DOHH2 (cell line): ENCODE data around the gene FYCO1.

Experiments
- H3F3A ChIP-seq: fragments of 200-600 bp; sonication (generic), shearing (Covaris generic); 2 replicates; pipeline ENCODE4 v1.6.0; 2016; ENCODE audit warnings: antibody characterized with exemption, mild to moderate bottlenecking; ENCODE audit not compliant: control insufficient read depth, insufficient read depth
- H3K27ac ChIP-seq: fragments of 200-600 bp; sonication (generic); 2 replicates; pipeline ENCODE4 v1.5.1; 2014; ENCODE audit warnings: low read depth, mild to moderate bottlenecking, low read length, moderate library complexity
- H3K27me3 ChIP-seq: fragments of 200-600 bp; sonication (generic); 2 replicates; pipeline ENCODE4 v1.6.1; 2014; ENCODE audit warnings: mild to moderate bottlenecking, low read length, mixed read lengths; ENCODE audit not compliant: control insufficient read depth
- H3K36me3 ChIP-seq: fragments of 200-600 bp; sonication (generic); 2 replicates; pipeline ENCODE4 v1.6.1; 2014; ENCODE audit warnings: mild to moderate bottlenecking, low read length, moderate library complexity, mixed read lengths; ENCODE audit not compliant: control insufficient read depth
- H3K4me1 ChIP-seq: fragments of 200-600 bp; sonication (generic); 2 replicates; pipeline ENCODE4 v1.6.1; 2014; ENCODE audit warnings: mild to moderate bottlenecking, low read length, mixed read lengths; ENCODE audit not compliant: control insufficient read depth
- H3K4me2 ChIP-seq: fragments of 200-600 bp; sonication (generic); 2 replicates; pipeline ENCODE4 v1.6.0; 2014; ENCODE audit warnings: mild to moderate bottlenecking, low read length, moderate library complexity
- H3K4me3 ChIP-seq: fragments of 200-600 bp; sonication (generic); 2 replicates; pipeline ENCODE4 v1.5.1; 2014; ENCODE audit warnings: mild to moderate bottlenecking, low read length, mixed read lengths
- H3K79me2 ChIP-seq: fragments of 200-600 bp; sonication (generic); 2 replicates; pipeline ENCODE4 v1.6.1; 2014; ENCODE audit warnings: mild to moderate bottlenecking, low read length, mixed read lengths; ENCODE audit not compliant: control insufficient read depth
- H3K9me2 ChIP-seq: fragments of 200-600 bp; sonication (generic); replicated peaks from 2 replicates; pipeline ENCODE4 v1.6.1; 2014; ENCODE audit warnings: mild to moderate bottlenecking, low read length, mixed read lengths; ENCODE audit not compliant: control insufficient read depth
- H3K9me3 ChIP-seq: fragments of 200-600 bp; sonication (generic); 2 replicates; pipeline ENCODE4 v1.6.1; 2014; ENCODE audit warnings: antibody characterized with exemption, low read length, mixed read lengths; ENCODE audit not compliant: control insufficient read depth, insufficient read depth
- H4K20me1 ChIP-seq: fragments of 200-600 bp; sonication (generic); 2 replicates; pipeline ENCODE4 v1.6.0; 2014; ENCODE audit warnings: low read depth, mild to moderate bottlenecking, antibody characterized with exemption, low read length, moderate library complexity; ENCODE audit not compliant: control insufficient read depth, insufficient read depth
- EZH2phosphoT487 ChIP-seq: fragments of 200-600 bp; sonication (generic); IDR thresholded peaks from 2 replicates; pipeline ENCODE4 v1.6.1; 2017; ENCODE audit warnings: borderline replicate concordance, mild to moderate bottlenecking, antibody characterized with exemption, low read length, moderate library complexity, mixed read lengths
- TF ChIP-seq, protein P1 (sequence below): fragments of 200-600 bp; sonication (generic); IDR thresholded peaks from one replicate; pipeline ENCODE4 v1.5.1; 2014; ENCODE audit warnings: antibody characterized with exemption, mild to moderate bottlenecking, low read depth, low read length; ENCODE audit not compliant: poor library complexity, severe bottlenecking

FYCO1 gene

DNA sequence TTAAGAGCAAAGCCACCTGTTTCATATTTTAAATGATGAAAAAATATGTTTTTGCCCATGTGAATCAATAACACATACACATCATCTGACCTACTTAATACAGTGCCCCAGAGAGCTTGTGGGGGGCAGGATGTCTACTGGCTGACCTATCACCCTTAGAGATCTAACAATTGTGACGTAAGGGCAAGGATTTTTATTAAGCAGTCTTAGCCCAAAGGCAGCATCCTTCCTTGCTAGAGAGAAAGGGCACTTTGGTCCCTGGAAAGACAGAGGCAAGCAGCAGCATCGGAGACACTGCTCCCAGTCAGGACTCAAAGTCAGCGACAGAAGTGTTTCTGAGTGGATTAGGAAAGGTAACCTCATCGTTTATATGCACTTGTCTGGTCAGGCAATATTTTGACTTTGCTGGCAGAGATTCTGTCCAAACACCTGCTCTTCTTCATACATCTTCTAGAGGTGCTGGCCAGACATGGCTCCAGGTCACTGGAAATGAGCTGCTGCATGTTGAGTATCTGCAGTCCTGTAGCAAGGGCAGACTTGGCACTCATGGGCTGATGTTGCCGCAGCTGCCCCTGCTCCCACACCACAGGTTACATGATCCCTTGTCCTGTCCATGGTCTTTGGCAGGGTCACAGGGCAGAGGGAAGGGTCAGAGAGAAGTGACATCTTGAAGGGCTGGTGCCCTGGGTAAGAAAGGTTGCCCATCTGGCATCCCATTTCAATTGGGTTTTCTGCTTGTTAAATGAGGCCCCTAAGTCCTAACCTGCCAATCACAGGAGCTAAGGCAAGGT is 50.6 kb downstream of the FYCO1 start:
- no peak for TF ChIP-seq EZH2phosphoT487
- TF ChIP-seq, protein P1, sequence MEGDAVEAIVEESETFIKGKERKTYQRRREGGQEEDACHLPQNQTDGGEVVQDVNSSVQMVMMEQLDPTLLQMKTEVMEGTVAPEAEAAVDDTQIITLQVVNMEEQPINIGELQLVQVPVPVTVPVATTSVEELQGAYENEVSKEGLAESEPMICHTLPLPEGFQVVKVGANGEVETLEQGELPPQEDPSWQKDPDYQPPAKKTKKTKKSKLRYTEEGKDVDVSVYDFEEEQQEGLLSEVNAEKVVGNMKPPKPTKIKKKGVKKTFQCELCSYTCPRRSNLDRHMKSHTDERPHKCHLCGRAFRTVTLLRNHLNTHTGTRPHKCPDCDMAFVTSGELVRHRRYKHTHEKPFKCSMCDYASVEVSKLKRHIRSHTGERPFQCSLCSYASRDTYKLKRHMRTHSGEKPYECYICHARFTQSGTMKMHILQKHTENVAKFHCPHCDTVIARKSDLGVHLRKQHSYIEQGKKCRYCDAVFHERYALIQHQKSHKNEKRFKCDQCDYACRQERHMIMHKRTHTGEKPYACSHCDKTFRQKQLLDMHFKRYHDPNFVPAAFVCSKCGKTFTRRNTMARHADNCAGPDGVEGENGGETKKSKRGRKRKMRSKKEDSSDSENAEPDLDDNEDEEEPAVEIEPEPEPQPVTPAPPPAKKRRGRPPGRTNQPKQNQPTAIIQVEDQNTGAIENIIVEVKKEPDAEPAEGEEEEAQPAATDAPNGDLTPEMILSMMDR: no peak
- no peak overlapping the region for H3K4me2 ChIP-seq
- no peaks in the 10 kb centered on the region for H3K79me2 ChIP-seq
- H3K27me3 ChIP-seq: no peaks in the 10 kb centered on the region
- no peaks in the 10 kb centered on the region for H4K20me1 ChIP-seq
- no peaks in the 10 kb centered on the region for H3K9me3 ChIP-seq
- H3K36me3 ChIP-seq: peaks cover 37% of the 10 kb centered on the region
- no peak overlapping the region for H3K27ac ChIP-seq
- no peaks in the 10 kb centered on the region for H3F3A ChIP-seq
- no peak overlapping the region for H3K4me3 ChIP-seq
- H3K9me2 ChIP-seq: no peaks in the 10 kb centered on the region
- H3K4me1 ChIP-seq: no peaks in the 10 kb centered on the region

DNA sequence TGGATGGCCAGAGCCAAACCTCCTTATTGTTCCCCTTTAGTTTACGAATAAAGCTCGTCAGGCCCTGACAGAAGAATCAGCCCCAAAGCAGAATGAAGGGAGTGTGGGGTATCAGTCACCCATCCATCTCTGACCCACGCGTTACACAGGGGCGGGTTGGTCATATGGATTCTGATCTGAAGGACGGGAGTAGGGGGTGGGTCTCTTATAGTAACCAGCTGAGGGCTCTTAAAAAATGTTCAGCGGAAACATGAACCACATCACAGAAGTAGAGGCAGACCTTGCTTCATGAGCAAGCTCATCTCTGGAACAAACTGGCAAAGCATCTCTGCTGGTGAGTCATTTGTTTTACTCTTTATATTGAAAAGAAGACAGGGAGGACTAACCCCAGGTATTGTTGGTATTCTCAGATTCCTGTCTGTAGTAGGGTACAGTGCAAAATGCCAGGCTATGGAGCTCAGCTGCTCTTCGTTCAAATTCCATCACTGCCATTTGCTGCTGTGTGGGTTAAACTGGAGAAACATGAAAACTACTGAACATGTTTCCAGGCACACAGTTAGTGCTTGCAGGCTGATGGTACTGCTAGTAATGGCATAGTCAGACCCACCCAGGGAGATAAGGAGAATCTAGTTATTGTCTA is 52.3 kb downstream of the FYCO1 start, which contains the start of gene CXCR6:
Gene CXCR6 (plus strand): TSS at position 258 of the 640 bp plus-strand sequence. CDS start 3,018 bp downstream, outside the sequence.
- no peaks in the 10 kb centered on the region for H3K4me1 ChIP-seq
- no peaks in the 10 kb centered on the region for H3F3A ChIP-seq
- no peaks in the 10 kb centered on the region for H3K9me3 ChIP-seq
- no peak within 1 kb of the TSS for H3K4me3 ChIP-seq
- peaks cover 21% of the 10 kb centered on the region for H3K36me3 ChIP-seq
- H3K79me2 ChIP-seq: no peaks in the 10 kb centered on the region
- H3K27me3 ChIP-seq: no peaks in the 10 kb centered on the region
- TF ChIP-seq, protein P1: no peak
- TF ChIP-seq EZH2phosphoT487: no peak
- no peak within 1 kb of the TSS for H3K4me2 ChIP-seq
- no peak within 1 kb of the TSS for H3K27ac ChIP-seq
- no peaks in the 10 kb centered on the region for H3K9me2 ChIP-seq
- no peaks in the 10 kb centered on the region for H4K20me1 ChIP-seq

DNA sequence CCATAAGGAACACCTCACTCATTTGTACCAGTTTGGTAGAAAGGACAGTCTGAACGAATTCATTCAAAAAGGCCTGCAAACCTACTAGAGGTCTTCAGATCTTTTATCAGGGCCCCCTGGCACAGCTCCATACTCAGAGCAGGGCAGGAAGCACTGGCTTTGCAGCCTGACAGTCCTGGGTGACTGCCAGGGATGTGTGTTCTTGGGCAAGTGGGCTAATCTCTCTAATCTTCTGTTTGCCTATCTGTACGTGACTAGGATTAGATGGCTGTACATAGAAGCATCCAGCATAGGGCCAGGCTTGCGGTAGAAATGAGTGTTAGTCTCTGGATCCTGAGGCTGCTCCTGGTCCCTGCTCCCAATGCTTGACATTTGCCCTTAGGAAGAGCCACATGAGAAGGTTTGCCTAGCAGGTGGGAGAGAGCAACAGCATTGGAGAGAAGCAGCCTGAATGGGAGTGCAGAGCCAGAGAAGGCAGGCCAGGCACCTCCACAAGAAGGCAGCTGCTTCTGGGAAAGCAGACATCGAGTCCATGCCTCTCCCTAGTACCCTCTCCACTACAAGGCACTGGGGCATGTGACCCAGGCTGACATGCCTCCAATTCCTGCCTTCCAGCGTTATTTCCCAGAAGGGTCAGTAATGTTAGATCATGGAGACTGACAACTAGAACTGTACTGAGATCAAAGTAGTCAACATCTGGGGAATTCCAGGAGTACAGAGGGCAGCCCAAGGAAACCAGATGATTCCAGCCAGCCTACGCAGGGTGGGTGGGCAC is 53.4 kb downstream of the FYCO1 start:
- no peak overlapping the region for H3K27ac ChIP-seq
- TF ChIP-seq, protein P1: no peak
- no peak for TF ChIP-seq EZH2phosphoT487
- H3K36me3 ChIP-seq: peaks cover 14% of the 10 kb centered on the region
- no peaks in the 10 kb centered on the region for H3K79me2 ChIP-seq
- no peaks in the 10 kb centered on the region for H3K27me3 ChIP-seq
- no peaks in the 10 kb centered on the region for H3K4me1 ChIP-seq
- no peaks in the 10 kb centered on the region for H3K9me2 ChIP-seq
- no peaks in the 10 kb centered on the region for H3K9me3 ChIP-seq
- no peak overlapping the region for H3K4me3 ChIP-seq
- no peaks in the 10 kb centered on the region for H4K20me1 ChIP-seq
- H3K4me2 ChIP-seq: no peak overlapping the region
- no peaks in the 10 kb centered on the region for H3F3A ChIP-seq
